HG03457 (cell line): ENCODE data around the gene NSUN5.
"Not testable (repeated sequence)": the region's sequence is repeated elsewhere in the genome, so short reads cannot be mapped to it uniquely, and the experiment has no call there.

Experiments used
- ATAC-seq: cut with Tn5 transposase; IDR thresholded peaks from one replicate; pipeline ENCODE4 v1.9.1; 2021; ENCODE audit warnings: moderate number of reproducible peaks; ENCODE audit not compliant: unreplicated experiment

NSUN5 gene

GRCh38 chr7:73297706-73298105, 10.9 kb downstream of the NSUN5 start:
- not testable (repeated sequence) for ATAC-seq

GRCh38 chr7:73297235-73297634, 11.4 kb downstream of the NSUN5 start:
- ATAC-seq, result not testable (repeated sequence)

- not testable (repeated sequence) for ATAC-seq
Measured at GRCh38 chr7:73277210-73277609, 31.4 kb downstream of the NSUN5 start.

- not testable (repeated sequence) for ATAC-seq
Measured at GRCh38 chr7:73267813-73268212, 40.8 kb downstream of the NSUN5 start.

GRCh38 chr7:73266719-73267368, 41.8 kb downstream of the NSUN5 start:
- peak; percentile 75 for ATAC-seq

- ATAC-seq, result not testable (repeated sequence)
Measured at GRCh38 chr7:73262416-73262815, 46.2 kb downstream of the NSUN5 start.
